ENCODE measurements around the gene CHMP6.

CHMP6 gene

GRCh38 chr17:80956321-80957190 is 35.1 kb upstream of the CHMP6 start:
- no peak for DNase-seq

GRCh38 chr17:80957461-80957941 is 34.1 kb upstream of the CHMP6 start:
- no peak for DNase-seq

- no peak for DNase-seq
These were observed 32.2 kb upstream of the CHMP6 start for GRCh38 chr17:80959330-80960036.

GRCh38 chr17:80960037-80960796 is 31.4 kb upstream of the CHMP6 start:
- DNase-seq = no peak

GRCh38 chr17:80960797-80961452 is 30.7 kb upstream of the CHMP6 start:
- no peak for DNase-seq

GRCh38 chr17:80961541-80962330 is 29.9 kb upstream of the CHMP6 start:
- no peak for DNase-seq

- DNase-seq = no peak
These were observed 29.0 kb upstream of the CHMP6 start for GRCh38 chr17:80962356-80963329.

GRCh38 chr17:80963812-80964543 is 27.7 kb upstream of the CHMP6 start:
- DNase-seq = no peak

GRCh38 chr17:80964544-80964856 is 27.1 kb upstream of the CHMP6 start:
- DNase-seq = no peak

- no peak for DNase-seq
These were observed 26.6 kb upstream of the CHMP6 start for GRCh38 chr17:80964859-80965580.

GRCh38 chr17:80965606-80966005 is 26.0 kb upstream of the CHMP6 start:
- DNase-seq = no peak

GRCh38 chr17:80967404-80967872 is 24.2 kb upstream of the CHMP6 start:
- DNase-seq = no peak

- DNase-seq = no peak
These were observed 23.0 kb upstream of the CHMP6 start for GRCh38 chr17:80968602-80969029.

- no peak for DNase-seq
These were observed 22.5 kb upstream of the CHMP6 start for GRCh38 chr17:80969030-80969673.

- DNase-seq = no peak
These were observed 22.0 kb upstream of the CHMP6 start for GRCh38 chr17:80969674-80970043.

GRCh38 chr17:80970044-80970761 is 21.4 kb upstream of the CHMP6 start:
- DNase-seq = peak; percentile 49

- DNase-seq = no peak
These were observed 20.6 kb upstream of the CHMP6 start for GRCh38 chr17:80970762-80971703.

Data from activated CD8-positive, alpha-beta memory T cell treated with anti-CD3 and anti-CD28 coated beads, Interleukin-2, amount 50 U/mL, for 4 hours (primary cell).